Hepatocyte (in vitro differentiated cells): ENCODE results near the gene CISD3.

Experiments used
- EZH2 ChIP-seq: fragments of 200-600 bp; sonication (generic); IDR thresholded peaks from 2 replicates; pipeline ENCODE4 v1.6.1; 2016; ENCODE audit warnings: antibody characterized with exemption, mild to moderate bottlenecking, borderline replicate concordance
- EZH2phosphoT487 ChIP-seq: fragments of 200-600 bp; sonication (generic); IDR thresholded peaks from one replicate; pipeline ENCODE4 v1.6.1; 2018; ENCODE audit warnings: antibody characterized with exemption, mild to moderate bottlenecking, low read depth, moderate library complexity; ENCODE audit not compliant: unreplicated experiment, severe bottlenecking
- TF ChIP-seq, protein P1 (sequence below): fragments of 200-600 bp; sonication (generic); IDR thresholded peaks from 2 replicates; pipeline ENCODE4 v1.5.1; 2016; ENCODE audit warnings: antibody characterized with exemption, mild to moderate bottlenecking; ENCODE audit not compliant: poor library complexity

GRCh38 chr17:38748892-38749222, 18.7 kb downstream of the CISD3 start:
- TF ChIP-seq, protein P1, sequence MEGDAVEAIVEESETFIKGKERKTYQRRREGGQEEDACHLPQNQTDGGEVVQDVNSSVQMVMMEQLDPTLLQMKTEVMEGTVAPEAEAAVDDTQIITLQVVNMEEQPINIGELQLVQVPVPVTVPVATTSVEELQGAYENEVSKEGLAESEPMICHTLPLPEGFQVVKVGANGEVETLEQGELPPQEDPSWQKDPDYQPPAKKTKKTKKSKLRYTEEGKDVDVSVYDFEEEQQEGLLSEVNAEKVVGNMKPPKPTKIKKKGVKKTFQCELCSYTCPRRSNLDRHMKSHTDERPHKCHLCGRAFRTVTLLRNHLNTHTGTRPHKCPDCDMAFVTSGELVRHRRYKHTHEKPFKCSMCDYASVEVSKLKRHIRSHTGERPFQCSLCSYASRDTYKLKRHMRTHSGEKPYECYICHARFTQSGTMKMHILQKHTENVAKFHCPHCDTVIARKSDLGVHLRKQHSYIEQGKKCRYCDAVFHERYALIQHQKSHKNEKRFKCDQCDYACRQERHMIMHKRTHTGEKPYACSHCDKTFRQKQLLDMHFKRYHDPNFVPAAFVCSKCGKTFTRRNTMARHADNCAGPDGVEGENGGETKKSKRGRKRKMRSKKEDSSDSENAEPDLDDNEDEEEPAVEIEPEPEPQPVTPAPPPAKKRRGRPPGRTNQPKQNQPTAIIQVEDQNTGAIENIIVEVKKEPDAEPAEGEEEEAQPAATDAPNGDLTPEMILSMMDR: no peak
- no peak for TF ChIP-seq EZH2
- TF ChIP-seq EZH2phosphoT487: no peak
